Hepatocyte (in vitro differentiated cells): Measurements from ENCODE around the gene SH3PXD2A. TPM values are rescaled to one million over a fixed set of nuclear protein-coding genes. Genes with fewer than 3 reads are reported as not detected.
A peak's percentile ranks its signal among the peaks of the same experiment; 100 is the strongest.

ENCODE experiments used
- DNase-seq: peaks from one replicate; pipeline ENCODE4 v3.0.0-alpha.2; 2016; ENCODE audit warnings: low spot score
- H2AFZ ChIP-seq: fragments of 200-600 bp; sonication (generic); 2 replicates; pipeline ENCODE4 v1.6.0; 2016; ENCODE audit warnings: antibody characterized with exemption, mild to moderate bottlenecking
- H3K27ac ChIP-seq: fragments of 200-600 bp; sonication (generic); 2 replicates; pipeline ENCODE4 v1.5.1; 2016; ENCODE audit warnings: mild to moderate bottlenecking
- H3K27me3 ChIP-seq: fragments of 200-600 bp; sonication (generic); 2 replicates; pipeline ENCODE4 v1.6.1; 2016
- H3K36me3 ChIP-seq: fragments of 200-600 bp; sonication (generic); replicated peaks from 2 replicates; pipeline ENCODE4 v1.5.1; 2016; ENCODE audit warnings: low read depth; ENCODE audit not compliant: insufficient read depth
- H3K4me1 ChIP-seq: fragments of 200-600 bp; sonication (generic); 2 replicates; pipeline ENCODE4 v1.5.1; 2016; ENCODE audit warnings: mild to moderate bottlenecking, moderate library complexity; ENCODE audit not compliant: insufficient read depth
- H3K4me2 ChIP-seq: fragments of 200-600 bp; sonication (generic); 2 replicates; pipeline ENCODE4 v1.6.0; 2016
- H3K4me3 ChIP-seq: fragments of 200-600 bp; sonication (generic); 2 replicates; pipeline ENCODE4 v1.5.1; 2016; ENCODE audit warnings: mild to moderate bottlenecking
- H3K79me2 ChIP-seq: fragments of 200-600 bp; sonication (generic); 2 replicates; pipeline ENCODE4 v1.6.0; 2017; ENCODE audit warnings: mild to moderate bottlenecking
- H3K9me2 ChIP-seq: fragments of 200-600 bp; sonication (generic); replicated peaks from 2 replicates; pipeline ENCODE4 v1.6.0; 2017; ENCODE audit warnings: mild to moderate bottlenecking; ENCODE audit not compliant: insufficient read depth
- H3K9me3 ChIP-seq: fragments of 200-600 bp; sonication (generic); 2 replicates; pipeline ENCODE4 v1.5.1; 2016; ENCODE audit warnings: low read depth, mild to moderate bottlenecking
- H4K20me1 ChIP-seq: fragments of 200-600 bp; sonication (generic); 2 replicates; pipeline ENCODE4 v1.6.0; 2016; ENCODE audit warnings: mild to moderate bottlenecking; ENCODE audit not compliant: insufficient read depth, poor library complexity, severe bottlenecking
- CTCF ChIP-seq: fragments of 200-600 bp; sonication (generic); IDR thresholded peaks from 2 replicates; pipeline ENCODE4 v1.5.1; 2016; ENCODE audit warnings: antibody characterized with exemption, mild to moderate bottlenecking; ENCODE audit not compliant: poor library complexity
- EZH2 ChIP-seq: fragments of 200-600 bp; sonication (generic); IDR thresholded peaks from 2 replicates; pipeline ENCODE4 v1.6.1; 2016; ENCODE audit warnings: antibody characterized with exemption, mild to moderate bottlenecking, borderline replicate concordance
- EZH2phosphoT487 ChIP-seq: fragments of 200-600 bp; sonication (generic); IDR thresholded peaks from one replicate; pipeline ENCODE4 v1.6.1; 2018; ENCODE audit warnings: antibody characterized with exemption, mild to moderate bottlenecking, low read depth, moderate library complexity; ENCODE audit not compliant: unreplicated experiment, severe bottlenecking
- whole genome bisulfite sequencing: methylation state at CpG from one replicate; pipeline ENCODE4 v1.1.6; 2016; ENCODE audit warnings: low lambda C conversion rate; ENCODE audit errors: missing lambda C conversion rate; 5-methylcytosine and 5-hydroxymethylcytosine counted together
- polyA plus RNA-seq: library from polyadenylated mRNA; unstranded; fragments of >200 nt; fragmentation: Nextera tagmentation; extraction: Ambion mirVana; gene quantifications from 2 replicates; pipeline ENCODE4 v1.2.1, GENCODE V29; 2016
- total RNA-seq: library from RNA; depleted of rRNA; stranded (reverse); fragments of >200 nt; gene quantifications from 2 replicates; pipeline ENCODE4 v1.2.3, GENCODE V29; 2014

Gene SH3PXD2A
- total and polyA plus RNA-seq, 2 experiments from 2014 or later = 8.4 to 13.6 TPM

- Histone ChIP-seq H2AFZ (peak overlapping the region; percentile 67), H3K9me2 (no peaks in the 10 kb centered on the region), H3K4me1 (peaks cover 34% of the 10 kb centered on the region), H3K36me3 (no peaks in the 10 kb centered on the region), H3K9me3 (no peaks in the 10 kb centered on the region), H3K27ac (peak overlapping the region; percentile 43), H3K4me3 (peak overlapping the region; percentile 74), H4K20me1 (peaks cover 3% of the 10 kb centered on the region), H3K27me3 (no peaks in the 10 kb centered on the region), H3K4me2 (peak overlapping the region; percentile 98), H3K79me2 (peaks cover 40% of the 10 kb centered on the region)
- WGBS = 12% methylated on average over 28 of the region's 34 CpGs
- TF ChIP-seq EZH2phosphoT487 (no peak), EZH2 (no peak), CTCF (no peak)
- no peak for DNase-seq
Measured at GRCh38 chr10:103855852-103856796, 748 bp upstream of the SH3PXD2A start.

- Histone ChIP-seq H3K4me3 (peak overlapping the region; percentile 74), H3K79me2 (peaks cover 49% of the 10 kb centered on the region), H3K9me3 (no peaks in the 10 kb centered on the region), H4K20me1 (peaks cover 3% of the 10 kb centered on the region), H3K4me2 (peak overlapping the region; percentile 98), H3K27me3 (no peaks in the 10 kb centered on the region), H3K9me2 (no peaks in the 10 kb centered on the region), H2AFZ (peak overlapping the region; percentile 73), H3K4me1 (peaks cover 42% of the 10 kb centered on the region), H3K36me3 (no peaks in the 10 kb centered on the region), H3K27ac (peak overlapping the region; percentile 80)
- WGBS = 2% methylated on average over 35 of the region's 53 CpGs
- DNase-seq = peak; percentile 56
- TF ChIP-seq CTCF (peak; percentile 36), EZH2phosphoT487 (no peak)
Measured at GRCh38 chr10:103854686-103855391, 537 bp downstream of the SH3PXD2A start.

GRCh38 chr10:103854265-103854685, 1.1 kb downstream of the SH3PXD2A start:
- WGBS = 6% methylated on average over 13 of the region's 13 CpGs
- H3K4me3 ChIP-seq = peak overlapping the region; percentile 74
- peaks cover 3% of the 10 kb centered on the region for H4K20me1 ChIP-seq
- peak overlapping the region; percentile 73 for H2AFZ ChIP-seq
- peak; percentile 56 for DNase-seq
- H3K79me2 ChIP-seq = peaks cover 55% of the 10 kb centered on the region
- peak overlapping the region; percentile 80 for H3K27ac ChIP-seq
- no peaks in the 10 kb centered on the region for H3K9me3 ChIP-seq
- H3K27me3 ChIP-seq = no peaks in the 10 kb centered on the region
- TF ChIP-seq EZH2 (no peak), CTCF (no peak), EZH2phosphoT487 (no peak)
- H3K4me1 ChIP-seq = peaks cover 46% of the 10 kb centered on the region
- peak overlapping the region; percentile 98 for H3K4me2 ChIP-seq
- no peaks in the 10 kb centered on the region for H3K9me2 ChIP-seq
- no peaks in the 10 kb centered on the region for H3K36me3 ChIP-seq
